Measurements from ENCODE around the gene TACC2.

The TACC2 gene

DNA sequence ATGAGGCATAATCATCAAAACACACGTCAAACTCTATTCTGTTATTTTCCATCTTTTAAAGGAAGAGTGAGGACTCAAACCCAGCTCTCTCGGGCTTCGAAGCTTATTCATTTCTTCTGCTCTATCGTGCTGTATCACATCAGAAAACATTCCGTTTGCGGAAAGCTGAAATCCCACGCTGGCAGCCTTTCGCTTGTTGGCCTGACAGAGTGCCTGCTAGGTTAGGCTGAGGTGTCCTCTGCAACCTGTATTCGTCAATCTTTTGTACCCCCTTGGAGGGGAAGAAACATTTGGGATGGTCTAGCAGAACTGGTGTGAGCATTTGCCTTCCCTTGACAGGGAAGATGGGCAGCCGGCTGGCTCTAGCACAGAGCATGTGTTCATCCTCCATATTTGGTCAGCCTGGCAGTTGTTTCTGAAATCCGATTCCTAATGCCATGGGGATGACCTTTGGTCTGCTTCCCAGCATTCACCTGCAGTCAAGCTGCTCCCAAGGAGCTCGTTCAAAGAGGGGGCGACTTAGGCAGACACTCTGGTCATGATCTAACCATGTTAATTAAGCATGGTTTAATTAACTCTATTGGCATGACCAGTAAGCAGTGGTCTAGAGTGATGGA is 55.2 kb downstream of the TACC2 start:
- no peak overlapping the region for H3K4me3 ChIP-seq (ENCODE audit: low read depth, low read length)
- TF ChIP-seq, protein P1, sequence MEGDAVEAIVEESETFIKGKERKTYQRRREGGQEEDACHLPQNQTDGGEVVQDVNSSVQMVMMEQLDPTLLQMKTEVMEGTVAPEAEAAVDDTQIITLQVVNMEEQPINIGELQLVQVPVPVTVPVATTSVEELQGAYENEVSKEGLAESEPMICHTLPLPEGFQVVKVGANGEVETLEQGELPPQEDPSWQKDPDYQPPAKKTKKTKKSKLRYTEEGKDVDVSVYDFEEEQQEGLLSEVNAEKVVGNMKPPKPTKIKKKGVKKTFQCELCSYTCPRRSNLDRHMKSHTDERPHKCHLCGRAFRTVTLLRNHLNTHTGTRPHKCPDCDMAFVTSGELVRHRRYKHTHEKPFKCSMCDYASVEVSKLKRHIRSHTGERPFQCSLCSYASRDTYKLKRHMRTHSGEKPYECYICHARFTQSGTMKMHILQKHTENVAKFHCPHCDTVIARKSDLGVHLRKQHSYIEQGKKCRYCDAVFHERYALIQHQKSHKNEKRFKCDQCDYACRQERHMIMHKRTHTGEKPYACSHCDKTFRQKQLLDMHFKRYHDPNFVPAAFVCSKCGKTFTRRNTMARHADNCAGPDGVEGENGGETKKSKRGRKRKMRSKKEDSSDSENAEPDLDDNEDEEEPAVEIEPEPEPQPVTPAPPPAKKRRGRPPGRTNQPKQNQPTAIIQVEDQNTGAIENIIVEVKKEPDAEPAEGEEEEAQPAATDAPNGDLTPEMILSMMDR (IDR thresholded peaks at IDR 0.05; ENCODE audit: borderline replicate concordance, insufficient read depth, low read depth, low read length): no peak

DNA sequence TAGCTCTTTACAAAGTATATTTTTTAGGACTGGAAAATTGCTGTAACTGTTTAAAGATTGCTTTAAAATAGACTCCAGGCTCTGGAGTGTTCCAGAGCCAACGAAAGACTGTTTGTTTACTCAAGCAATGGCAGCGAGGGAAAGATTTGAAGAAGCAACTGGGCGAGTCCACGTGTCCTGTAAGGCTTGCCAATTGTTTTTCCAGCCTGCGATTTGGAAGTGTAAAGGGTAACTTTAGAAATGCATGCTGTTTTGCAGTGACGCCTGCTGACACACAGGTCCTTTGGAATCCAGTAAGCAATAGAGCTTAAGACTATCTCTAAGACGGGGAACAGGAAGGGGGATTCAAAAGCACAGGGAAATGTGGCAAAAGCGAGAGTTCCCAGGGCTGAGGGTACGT is 55.8 kb downstream of the TACC2 start:
- no peak overlapping the region for H3K4me3 ChIP-seq (ENCODE audit: low read depth, low read length)
- TF ChIP-seq, protein P1 (IDR thresholded peaks at IDR 0.05; ENCODE audit: borderline replicate concordance, insufficient read depth, low read depth, low read length): no peak

DNA sequence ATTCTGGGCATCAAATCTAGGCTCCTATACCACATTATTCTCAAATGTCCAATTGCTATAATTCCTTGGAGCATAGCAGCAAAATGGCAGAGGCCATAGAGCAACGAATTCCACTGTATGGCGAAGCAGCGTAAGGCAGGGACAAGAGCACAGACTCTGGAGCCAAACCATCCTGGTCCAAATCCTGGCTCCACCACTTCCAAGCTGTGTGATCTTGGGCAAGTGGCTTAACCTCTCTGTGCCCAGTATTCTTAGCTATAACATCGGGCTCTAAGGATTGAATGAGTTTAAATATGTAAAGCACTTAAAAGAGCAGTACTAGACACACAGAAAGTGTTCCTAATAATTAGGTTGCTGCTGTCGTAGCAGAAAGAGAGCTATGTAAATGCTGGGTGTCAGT is 56.2 kb downstream of the TACC2 start:
- H3K4me3 ChIP-seq (ENCODE audit: low read depth, low read length): no peak overlapping the region
- TF ChIP-seq, protein P1 (IDR thresholded peaks at IDR 0.05; ENCODE audit: borderline replicate concordance, insufficient read depth, low read depth, low read length): no peak

DNA sequence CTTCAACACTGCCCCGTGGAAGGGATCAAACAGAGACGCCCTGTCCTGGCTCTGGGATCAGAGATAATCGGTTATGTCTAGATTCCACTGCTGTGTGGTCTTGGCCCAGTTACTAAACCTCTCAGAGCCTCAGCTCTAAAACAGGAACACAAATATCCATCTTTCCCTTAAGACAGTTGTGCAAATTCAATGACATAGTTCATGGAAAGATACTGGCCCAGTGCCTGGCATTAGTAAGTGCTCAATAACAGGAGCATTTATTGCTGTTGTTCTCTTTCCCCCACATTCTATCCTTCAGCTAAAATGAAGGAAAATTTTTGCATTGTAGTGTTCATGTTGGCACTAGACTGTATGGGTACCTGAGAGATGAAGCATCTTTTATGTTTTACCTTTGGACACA is 58.6 kb downstream of the TACC2 start:
- TF ChIP-seq, protein P1 (IDR thresholded peaks at IDR 0.05; ENCODE audit: borderline replicate concordance, insufficient read depth, low read depth, low read length): no peak
- no peak overlapping the region for H3K4me3 ChIP-seq (ENCODE audit: low read depth, low read length)

DNA sequence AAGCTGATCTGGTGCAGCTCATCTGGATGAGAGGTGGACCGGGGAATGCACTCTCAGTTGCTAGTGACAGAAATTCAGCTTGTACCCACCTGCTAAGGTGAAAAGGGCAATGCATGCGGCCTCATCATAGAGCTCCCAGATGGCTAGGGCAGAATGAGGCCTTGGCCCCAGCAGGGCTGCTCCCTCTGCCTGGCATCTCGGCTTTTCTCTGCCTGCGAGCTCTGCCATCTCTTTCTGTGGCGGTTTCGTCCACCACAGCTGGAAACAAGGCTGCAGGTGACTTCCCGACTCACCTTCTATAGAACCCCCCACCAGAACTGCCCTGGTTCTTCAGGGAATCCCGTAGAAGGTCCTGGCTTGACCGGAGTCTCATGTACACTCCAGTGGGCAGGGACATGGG is 60.1 kb downstream of the TACC2 start:
- no peak overlapping the region for H3K4me3 ChIP-seq (ENCODE audit: low read depth, low read length)
- TF ChIP-seq, protein P1 (IDR thresholded peaks at IDR 0.05; ENCODE audit: borderline replicate concordance, insufficient read depth, low read depth, low read length): no peak

DNA sequence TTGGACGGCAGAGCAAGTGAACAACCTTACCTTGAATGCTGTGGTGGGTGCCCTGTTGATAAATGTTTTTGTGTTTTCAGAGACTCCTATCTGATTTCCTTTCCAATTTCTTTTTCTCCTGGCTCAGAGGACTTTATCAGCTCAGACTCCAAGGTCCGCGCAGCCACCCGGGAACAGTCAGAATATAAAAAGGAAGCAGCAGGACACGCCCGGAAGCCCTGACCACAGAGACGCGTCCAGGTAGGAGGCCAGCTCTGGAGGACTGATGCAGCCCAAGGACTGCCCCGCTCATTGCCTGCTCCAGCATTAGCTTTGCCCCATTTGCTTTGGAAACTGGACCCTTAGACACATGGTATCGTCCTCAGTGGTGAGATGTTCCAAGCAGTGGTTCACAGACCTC is 61.3 kb downstream of the TACC2 start:
- no peak overlapping the region for H3K4me3 ChIP-seq (ENCODE audit: low read depth, low read length)
- TF ChIP-seq, protein P1 (IDR thresholded peaks at IDR 0.05; ENCODE audit: borderline replicate concordance, insufficient read depth, low read depth, low read length): no peak

DNA sequence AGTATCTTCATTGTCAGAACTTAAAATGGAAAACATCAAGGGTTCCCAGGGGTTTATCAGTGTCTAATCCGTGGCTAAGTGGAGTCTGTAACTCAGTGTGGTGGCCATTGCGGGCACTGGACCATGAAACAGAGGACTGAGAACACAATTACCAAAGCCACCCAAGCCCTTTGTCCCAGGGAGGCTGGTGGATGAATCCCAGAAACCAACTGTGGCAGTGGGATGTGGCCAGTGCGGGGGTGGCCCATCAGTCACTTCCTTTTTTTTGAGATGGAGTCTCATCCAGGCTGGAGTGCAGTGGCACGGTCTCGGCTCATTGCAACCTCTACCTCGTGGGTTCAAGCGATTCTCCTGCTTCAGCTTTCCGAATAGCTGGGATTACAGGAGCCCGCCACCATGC is 61.8 kb downstream of the TACC2 start:
- TF ChIP-seq, protein P1 (IDR thresholded peaks at IDR 0.05; ENCODE audit: borderline replicate concordance, insufficient read depth, low read depth, low read length): no peak
- no peak overlapping the region for H3K4me3 ChIP-seq (ENCODE audit: low read depth, low read length)

All from GM12875 (cell line).